A549 (cell line): ENCODE measurements around the gene IDH3G. TPM values are rescaled to one million over a fixed set of nuclear protein-coding genes. Genes with fewer than 3 reads are reported as not detected.

Experiments
- ATAC-seq, 2 experiments: fragments of 200-7000 bp in 1 of 2; fragments of >200 bp in 1 of 2; cut with Nextera tagmentation in 1 of 2; cut with Tn5 transposase in 1 of 2; 3 replicates each; pipeline versions ENCODE4 v1.8.0 to v1.9.1; 2018 to 2020; ENCODE audit warnings: mild to moderate bottlenecking in 1 of 2, moderate library complexity in 1 of 2
- CTCF ChIA-PET: fragments of 300-600 bp; sonication (Branson Sonifier 250); formaldehyde crosslinking; extraction: SDS; loops from one replicate; lab custom pipeline; 2021; ENCODE audit warnings: antibody characterized with exemption, inconsistent platforms; lab: Yijun Ruan, JAX
- POLR2A ChIA-PET: fragments of 350-600 bp; formaldehyde crosslinking; extraction: SDS; loops from one replicate; lab custom pipeline; 2021; ENCODE audit warnings: antibody characterized with exemption, inconsistent platforms; lab: Yijun Ruan, JAX
- DNase-seq, 2 experiments: peaks; one replicate each; pipeline versions ENCODE4 v3.0.0 to v3.0.0-alpha.2; 2011 to 2016; ENCODE audit warnings: low read depth in 1 of 2, low spot score in 1 of 2
- FAIRE-seq: peaks from 2 replicates; lab custom pipeline; 2011; peaks lifted over from hg19 to GRCh38; lab: Jason Lieb, UNC
- H3K27ac ChIP-seq, 2 experiments: fragments of >200 bp; sonication (Bioruptor Twin); formaldehyde crosslinking; 3 replicates each; pipeline ENCODE4 v1.5.1; 2016 to 2017
- H3K4me1 ChIP-seq: fragments of >200 bp; sonication (Bioruptor Twin); formaldehyde crosslinking; 3 replicates; pipeline ENCODE4 v1.6.1; 2016
- H3K4me2 ChIP-seq: fragments of >200 bp; sonication (Bioruptor Twin); formaldehyde crosslinking; 3 replicates; pipeline ENCODE4 v1.6.1; 2016
- H3K4me3 ChIP-seq: fragments of >200 bp; sonication (Bioruptor Twin); formaldehyde crosslinking; 3 replicates; pipeline ENCODE4 v1.5.1; 2016
- H3K9me3 ChIP-seq: fragments of >200 bp; sonication (Bioruptor Twin); formaldehyde crosslinking; 3 replicates; pipeline ENCODE4 v1.6.1; 2016
- ATOH8 ChIP-seq: fragments of 250-450 bp; sonication (Bioruptor Pico); IDR thresholded peaks from 2 replicates; pipeline ENCODE4 v1.5.0; 2020; ENCODE audit warnings: low read depth, mild to moderate bottlenecking, moderate library complexity
- BCL3 ChIP-seq: fragments of >200 bp; sonication (Bioruptor Twin); formaldehyde crosslinking; IDR thresholded peaks from 3 replicates; pipeline ENCODE4 v1.6.1; 2016
- CHD4 ChIP-seq: fragments of 200-600 bp; sonication (generic); IDR thresholded peaks from 2 replicates; pipeline ENCODE4 v1.6.1; 2016; ENCODE audit warnings: antibody characterized with exemption, mild to moderate bottlenecking, borderline replicate concordance
- E2F6 ChIP-seq: IDR thresholded peaks from 2 replicates; pipeline ENCODE4 v1.6.1; 2012; ENCODE audit warnings: low read depth, borderline replicate concordance
- EHF ChIP-seq: fragments of 250-450 bp; sonication (Bioruptor Pico); IDR thresholded peaks from 2 replicates; pipeline ENCODE4 v1.5.0; 2020; ENCODE audit warnings: mild to moderate bottlenecking
- FOSB ChIP-seq: fragments of 250-450 bp; sonication (Bioruptor Pico); IDR thresholded peaks from 2 replicates; pipeline ENCODE4 v1.5.0; 2020; ENCODE audit warnings: mild to moderate bottlenecking, moderate library complexity
- GATA3 ChIP-seq: IDR thresholded peaks from 2 replicates; pipeline ENCODE4 v1.6.1; 2012; ENCODE audit warnings: borderline replicate concordance
- HMGXB4 ChIP-seq: fragments of 250-450 bp; sonication (Bioruptor Pico); IDR thresholded peaks from 2 replicates; pipeline ENCODE4 v1.5.0; 2021; ENCODE audit warnings: mild to moderate bottlenecking, moderate library complexity, borderline replicate concordance
- HOXA7 ChIP-seq: fragments of 250-450 bp; sonication (Bioruptor Pico); IDR thresholded peaks from 2 replicates; pipeline ENCODE4 v1.5.0; 2020; ENCODE audit warnings: mild to moderate bottlenecking, moderate library complexity
- HOXB13 ChIP-seq: fragments of 250-450 bp; sonication (Bioruptor Pico); IDR thresholded peaks from 2 replicates; pipeline ENCODE4 v1.5.0; 2020; ENCODE audit warnings: low read depth, mild to moderate bottlenecking, moderate library complexity
- HOXB5 ChIP-seq: fragments of 250-450 bp; sonication (Bioruptor Pico); IDR thresholded peaks from 2 replicates; pipeline ENCODE4 v1.5.0; 2020; ENCODE audit warnings: mild to moderate bottlenecking, moderate library complexity
- JUN ChIP-seq, 2 experiments: fragments of >200 bp; sonication (Bioruptor Twin); formaldehyde crosslinking; IDR thresholded peaks; 2 replicates in 1 of 2; 3 replicates in 1 of 2; pipeline ENCODE4 v1.6.1; 2016 to 2017
- MAX ChIP-seq: IDR thresholded peaks from 2 replicates; pipeline ENCODE4 v1.6.1; 2012
- MAZ ChIP-seq: fragments of 150-350 bp; IDR thresholded peaks from 2 replicates; pipeline ENCODE4 v1.6.1; 2014; ENCODE audit warnings: antibody characterized with exemption, low read depth, low read length, borderline replicate concordance
- NPAS2 ChIP-seq: fragments of 250-450 bp; sonication (Bioruptor Pico); IDR thresholded peaks from 2 replicates; pipeline ENCODE4 v1.8.0; 2022; ENCODE audit warnings: mild to moderate bottlenecking, moderate library complexity, borderline replicate concordance
- NR3C1 ChIP-seq: fragments of >200 bp; sonication (Bioruptor Twin); formaldehyde crosslinking; IDR thresholded peaks from 3 replicates; pipeline ENCODE4 v1.6.1; 2017
- PHF8 ChIP-seq: fragments of 200-600 bp; sonication (generic); IDR thresholded peaks from 2 replicates; pipeline ENCODE4 v1.6.1; 2016; ENCODE audit warnings: low read depth, mild to moderate bottlenecking, antibody characterized with exemption, moderate library complexity, borderline replicate concordance
- POLR2A ChIP-seq: IDR thresholded peaks from 2 replicates; pipeline ENCODE4 v1.6.1; 2012; ENCODE audit warnings: mild to moderate bottlenecking, low read length
- RCOR1 ChIP-seq: fragments of 150-350 bp; IDR thresholded peaks from 2 replicates; pipeline ENCODE4 v1.6.1; 2014; ENCODE audit warnings: antibody characterized with exemption, low read length, low read depth
- RNF2 ChIP-seq: fragments of 200-600 bp; sonication (generic); IDR thresholded peaks from 2 replicates; pipeline ENCODE4 v1.6.1; 2016; ENCODE audit warnings: low read depth, mild to moderate bottlenecking, antibody characterized with exemption, moderate library complexity, borderline replicate concordance
- SREBF2 ChIP-seq: fragments of 450-650 bp; IDR thresholded peaks from 2 replicates; pipeline ENCODE4 v1.6.1; 2014; ENCODE audit warnings: mild to moderate bottlenecking, moderate library complexity
- ZSCAN20 ChIP-seq: fragments of 250-450 bp; sonication (Bioruptor Pico); IDR thresholded peaks from 2 replicates; pipeline ENCODE4 v1.8.0; 2022; ENCODE audit warnings: mild to moderate bottlenecking, moderate library complexity
- WGBS: methylation state at CpG from one replicate; pipeline ENCODE4 v1.1.6; 2017; ENCODE audit errors: missing lambda C conversion rate; 5-methylcytosine and 5-hydroxymethylcytosine counted together
- polyA plus RNA-seq, 4 experiments: library from polyadenylated mRNA; depleted of rRNA in 3 of 4; stranded (reverse); fragments of >200 nt; fragmentation: RNase III in 1 of 4; extraction: RNeasy Plus Mini Kit Qiagen cat#74134 plus additional on column Dnase treatment in 1 of 4; gene quantifications; 2 replicates in 3 of 4; 3 replicates in 1 of 4; pipeline ENCODE4 v1.2.3, GENCODE V29; 2011 to 2017
- TF ChIP-seq, protein P1 (sequence below): fragments of 150-350 bp; IDR thresholded peaks from 2 replicates; pipeline ENCODE4 v1.6.1; 2014; ENCODE audit warnings: low read depth, mild to moderate bottlenecking, low read length
- TF ChIP-seq, protein P2 (sequence below): IDR thresholded peaks from 2 replicates; pipeline ENCODE4 v1.6.1; 2012

IDH3G gene
- polyA plus RNA-seq, 2 of the 4 experiments (the other 2 are of a cell fraction): 45.6 to 58.5 TPM

GRCh38 chrX:153770601-153771414, 23.4 kb downstream of the IDH3G start:
- Histone ChIP-seq H3K4me2 (no peak overlapping the region), H3K27ac (no peak overlapping the region), H3K9me3 (no peaks in the 10 kb centered on the region), H3K4me1 (peaks cover 8% of the 10 kb centered on the region; the same call in 2 of the 3 replicates), H3K4me3 (no peak overlapping the region)
- ChIA-PET POLR2A (no interaction called here), CTCF (interaction anchor here (1.0 kb wide), 1 partner anchor 11 kb away, joined by 3 read pairs; no protein-coding TSS in a partner anchor)
- DNase-seq (no peak), ATAC-seq (no peak), FAIRE-seq (no peak)
- 79% methylated on average over 8 of the region's 18 CpGs for WGBS
- TF ChIP-seq JUN (IDR thresholded peaks at IDR 0.05) (no peak), POLR2A (no peak), GATA3 (no peak), HMGXB4 (CRISPR knock-in tag) (no peak), NPAS2 (no peak), MAZ (no peak), EHF (CRISPR knock-in tag) (no peak), E2F6 (no peak), NR3C1 (no peak), ZSCAN20 (CRISPR knock-in tag) (no peak), RCOR1 (no peak), BCL3 (no peak), CHD4 (no peak)
- TF ChIP-seq, protein P1, sequence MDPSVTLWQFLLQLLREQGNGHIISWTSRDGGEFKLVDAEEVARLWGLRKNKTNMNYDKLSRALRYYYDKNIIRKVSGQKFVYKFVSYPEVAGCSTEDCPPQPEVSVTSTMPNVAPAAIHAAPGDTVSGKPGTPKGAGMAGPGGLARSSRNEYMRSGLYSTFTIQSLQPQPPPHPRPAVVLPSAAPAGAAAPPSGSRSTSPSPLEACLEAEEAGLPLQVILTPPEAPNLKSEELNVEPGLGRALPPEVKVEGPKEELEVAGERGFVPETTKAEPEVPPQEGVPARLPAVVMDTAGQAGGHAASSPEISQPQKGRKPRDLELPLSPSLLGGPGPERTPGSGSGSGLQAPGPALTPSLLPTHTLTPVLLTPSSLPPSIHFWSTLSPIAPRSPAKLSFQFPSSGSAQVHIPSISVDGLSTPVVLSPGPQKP: no peak

GRCh38 chrX:153769865-153770600, 24.1 kb downstream of the IDH3G start:
- ChIA-PET POLR2A (no interaction called here), CTCF (interaction anchor here (1.0 kb wide), 1 partner anchor 12 kb away, joined by 3 read pairs; no protein-coding TSS in a partner anchor)
- DNase-seq: no peak
- Histone ChIP-seq H3K4me1 (peaks cover 11% of the 10 kb centered on the region; the same call in 2 of the 3 replicates), H3K9me3 (no peaks in the 10 kb centered on the region), H3K4me3 (no peak overlapping the region), H3K4me2 (no peak overlapping the region), H3K27ac (no peak overlapping the region)
- 80% methylated on average over 13 of the region's 25 CpGs for WGBS
- FAIRE-seq: no peak
- ATAC-seq: no peak
- TF ChIP-seq MAZ (no peak), HOXA7 (no peak), SREBF2 (no peak), BCL3 (no peak), FOSB (CRISPR knock-in tag) (no peak), HOXB13 (CRISPR knock-in tag) (no peak), MAX (no peak), HOXB5 (no peak), ATOH8 (CRISPR knock-in tag) (no peak), PHF8 (no peak), RNF2 (no peak)
- TF ChIP-seq, protein P2, sequence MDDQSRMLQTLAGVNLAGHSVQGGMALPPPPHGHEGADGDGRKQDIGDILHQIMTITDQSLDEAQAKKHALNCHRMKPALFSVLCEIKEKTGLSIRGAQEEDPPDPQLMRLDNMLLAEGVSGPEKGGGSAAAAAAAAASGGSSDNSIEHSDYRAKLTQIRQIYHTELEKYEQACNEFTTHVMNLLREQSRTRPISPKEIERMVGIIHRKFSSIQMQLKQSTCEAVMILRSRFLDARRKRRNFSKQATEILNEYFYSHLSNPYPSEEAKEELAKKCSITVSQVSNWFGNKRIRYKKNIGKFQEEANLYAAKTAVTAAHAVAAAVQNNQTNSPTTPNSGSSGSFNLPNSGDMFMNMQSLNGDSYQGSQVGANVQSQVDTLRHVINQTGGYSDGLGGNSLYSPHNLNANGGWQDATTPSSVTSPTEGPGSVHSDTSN: no peak
